ENCODE results near the gene SASS6.

SASS6 gene

DNA sequence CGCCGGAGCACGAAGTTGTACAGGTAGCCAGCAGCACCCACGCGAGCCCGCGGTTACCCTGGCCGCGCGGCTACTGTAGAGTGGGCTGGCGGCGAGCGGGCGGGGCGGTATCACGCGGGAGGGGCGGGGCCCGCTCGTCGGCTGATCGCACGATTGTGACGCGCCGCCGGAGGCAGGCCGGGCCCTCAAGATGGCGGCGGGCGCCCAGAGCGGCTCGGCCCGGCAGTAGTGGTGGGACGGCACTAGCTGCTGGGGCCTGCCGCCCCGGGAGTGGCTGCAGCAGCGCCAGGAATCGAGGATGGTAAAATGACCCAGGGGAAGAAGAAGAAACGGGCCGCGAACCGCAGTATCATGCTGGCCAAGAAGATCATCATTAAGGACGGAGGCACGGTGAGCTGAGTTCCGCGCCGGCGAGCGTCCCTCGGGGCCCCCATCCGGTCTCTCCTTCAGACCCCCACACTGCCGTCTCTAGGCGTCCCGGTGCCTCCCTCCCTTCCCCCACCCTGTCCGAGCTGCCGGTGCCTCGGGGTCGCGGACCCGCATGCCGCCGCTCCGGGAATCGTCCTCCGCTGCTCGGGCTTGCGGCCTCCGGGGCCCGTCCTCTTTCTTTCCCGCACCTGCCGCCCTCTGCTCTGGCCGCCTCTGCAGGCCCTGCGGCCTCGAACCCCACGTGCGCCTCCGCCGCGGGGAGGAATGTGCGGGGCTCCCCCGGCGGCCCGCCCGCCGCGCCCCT, 94.6 kb downstream of the SASS6 start:
- DNase-seq (ENCODE audit: low spot score) = peak; percentile 94
- TF ChIP-seq, protein P1, sequence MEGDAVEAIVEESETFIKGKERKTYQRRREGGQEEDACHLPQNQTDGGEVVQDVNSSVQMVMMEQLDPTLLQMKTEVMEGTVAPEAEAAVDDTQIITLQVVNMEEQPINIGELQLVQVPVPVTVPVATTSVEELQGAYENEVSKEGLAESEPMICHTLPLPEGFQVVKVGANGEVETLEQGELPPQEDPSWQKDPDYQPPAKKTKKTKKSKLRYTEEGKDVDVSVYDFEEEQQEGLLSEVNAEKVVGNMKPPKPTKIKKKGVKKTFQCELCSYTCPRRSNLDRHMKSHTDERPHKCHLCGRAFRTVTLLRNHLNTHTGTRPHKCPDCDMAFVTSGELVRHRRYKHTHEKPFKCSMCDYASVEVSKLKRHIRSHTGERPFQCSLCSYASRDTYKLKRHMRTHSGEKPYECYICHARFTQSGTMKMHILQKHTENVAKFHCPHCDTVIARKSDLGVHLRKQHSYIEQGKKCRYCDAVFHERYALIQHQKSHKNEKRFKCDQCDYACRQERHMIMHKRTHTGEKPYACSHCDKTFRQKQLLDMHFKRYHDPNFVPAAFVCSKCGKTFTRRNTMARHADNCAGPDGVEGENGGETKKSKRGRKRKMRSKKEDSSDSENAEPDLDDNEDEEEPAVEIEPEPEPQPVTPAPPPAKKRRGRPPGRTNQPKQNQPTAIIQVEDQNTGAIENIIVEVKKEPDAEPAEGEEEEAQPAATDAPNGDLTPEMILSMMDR (IDR thresholded peaks at IDR 0.05; ENCODE audit: extremely low read depth, missing control alignments) = no peak

DNA sequence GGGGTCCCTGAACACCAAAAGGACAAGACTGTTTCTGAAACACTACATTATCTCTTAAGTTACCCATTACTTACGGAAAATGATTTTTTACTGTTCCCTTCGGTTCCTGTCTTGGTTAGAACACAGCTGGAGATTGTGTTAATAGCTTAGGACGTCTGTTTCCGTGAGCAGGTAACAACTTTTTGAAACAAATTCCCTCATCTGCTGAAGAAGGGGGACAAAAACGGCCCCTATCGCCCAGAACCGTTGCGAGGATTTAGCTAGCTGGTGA, 95.1 kb downstream of the SASS6 start:
- TF ChIP-seq, protein P1 (IDR thresholded peaks at IDR 0.05; ENCODE audit: extremely low read depth, missing control alignments) = no peak
- DNase-seq (ENCODE audit: low spot score) = no peak

DNA sequence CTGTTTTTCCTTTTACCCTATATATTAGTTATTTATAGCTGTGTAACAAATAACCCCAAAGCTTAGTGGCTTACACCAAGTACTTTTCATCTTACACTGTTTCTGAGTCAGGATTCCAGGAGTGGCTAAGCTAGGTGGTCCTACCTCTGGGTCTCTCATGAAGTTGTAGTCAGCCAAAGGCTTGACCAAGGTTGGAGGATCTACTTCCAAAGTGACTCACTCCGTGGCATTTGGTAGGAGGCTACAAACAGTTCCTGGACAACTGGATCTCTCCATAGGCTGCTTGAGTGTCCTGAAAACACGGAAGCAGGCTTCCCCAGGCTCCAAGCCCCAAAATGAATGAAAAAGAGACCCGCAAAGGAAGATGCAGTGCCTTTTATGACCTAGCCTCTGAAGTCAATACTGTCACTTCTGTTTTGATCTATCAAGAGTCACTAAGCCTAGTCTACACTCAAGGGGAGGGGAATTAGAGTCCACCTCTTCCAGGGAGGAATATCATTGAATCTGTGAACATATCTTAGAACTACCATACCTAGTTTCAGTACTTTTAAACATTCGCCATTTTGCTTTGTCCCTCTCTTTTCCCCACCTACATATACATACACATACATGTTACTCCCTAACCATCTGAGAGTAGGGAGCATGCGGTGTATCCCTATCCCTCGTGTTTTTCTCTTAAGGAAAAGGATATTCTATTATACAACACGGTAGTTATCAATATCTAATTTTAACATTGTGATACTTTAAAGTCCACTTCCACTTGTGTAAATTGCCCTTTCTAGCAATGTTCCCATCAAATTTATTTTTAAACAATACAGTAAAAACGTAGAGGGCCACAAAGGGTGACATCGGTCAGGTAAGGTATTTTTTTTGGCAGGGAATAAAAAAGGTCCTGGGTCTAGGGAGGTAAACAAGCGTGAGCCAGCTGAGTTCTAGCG, 95.7 kb downstream of the SASS6 start:
- DNase-seq (ENCODE audit: low spot score) = no peak

DNA sequence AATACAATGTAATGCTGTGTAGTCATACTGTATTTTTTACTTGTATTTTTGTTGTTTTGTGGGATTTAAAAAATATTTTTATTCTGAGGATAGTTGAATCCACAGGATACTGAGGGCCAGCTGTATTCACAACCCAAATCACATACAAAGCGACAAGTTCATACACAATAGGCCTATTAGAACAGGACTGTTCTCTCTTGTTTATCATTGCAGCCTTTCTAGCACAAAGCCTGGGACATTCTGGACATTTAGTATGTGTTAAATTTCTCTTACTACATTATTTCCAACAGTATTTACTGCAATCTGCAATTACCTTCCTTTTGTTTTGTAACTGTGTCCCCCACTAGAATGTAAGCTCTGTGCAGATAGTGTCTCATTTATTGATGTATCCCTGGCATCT, 97.5 kb downstream of the SASS6 start:
- no peak for DNase-seq (ENCODE audit: low spot score)
- TF ChIP-seq, protein P1 (IDR thresholded peaks at IDR 0.05; ENCODE audit: extremely low read depth, missing control alignments) = no peak

More for the DNA sequence above, 95.7 kb downstream of the SASS6 start:
- TF ChIP-seq, protein P1 (IDR thresholded peaks at IDR 0.05; ENCODE audit: extremely low read depth, missing control alignments) = no peak

DNA sequence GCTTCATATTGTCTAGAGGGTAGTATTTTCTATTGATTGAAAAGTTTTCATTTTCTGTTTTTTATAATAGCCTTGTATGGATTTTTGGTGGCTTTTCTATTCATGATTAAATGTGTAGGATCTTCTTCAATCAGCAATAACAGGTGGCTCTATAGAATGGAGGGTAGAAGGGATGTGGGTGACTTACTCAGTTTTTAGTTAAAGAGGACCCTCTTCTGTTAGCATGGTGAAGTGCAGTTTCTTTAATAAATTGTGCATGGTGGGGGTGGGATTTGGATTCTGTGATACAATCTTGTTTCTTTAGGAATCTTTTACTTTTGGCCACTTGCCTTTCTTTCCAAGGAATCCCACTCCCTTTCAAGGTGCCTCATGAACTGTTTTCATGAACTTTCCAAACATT, 98.3 kb downstream of the SASS6 start:
- no peak for DNase-seq (ENCODE audit: low spot score)
- TF ChIP-seq, protein P1 (IDR thresholded peaks at IDR 0.05; ENCODE audit: extremely low read depth, missing control alignments) = no peak
